HG03039 (cell line): ENCODE results near the gene CTNNBIP1.
A peak's percentile ranks its signal among the peaks of the same experiment; 100 is the strongest.
"Not testable (repeated sequence)": the region's sequence is repeated elsewhere in the genome, so short reads cannot be mapped to it uniquely, and the experiment has no call there.

Experiments used
- ATAC-seq: cut with Tn5 transposase; IDR thresholded peaks from one replicate; pipeline ENCODE4 v1.9.1; 2021; ENCODE audit warnings: mild to moderate bottlenecking, moderate library complexity; ENCODE audit not compliant: unreplicated experiment

Gene CTNNBIP1, protein sequence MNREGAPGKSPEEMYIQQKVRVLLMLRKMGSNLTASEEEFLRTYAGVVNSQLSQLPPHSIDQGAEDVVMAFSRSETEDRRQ

DNA sequence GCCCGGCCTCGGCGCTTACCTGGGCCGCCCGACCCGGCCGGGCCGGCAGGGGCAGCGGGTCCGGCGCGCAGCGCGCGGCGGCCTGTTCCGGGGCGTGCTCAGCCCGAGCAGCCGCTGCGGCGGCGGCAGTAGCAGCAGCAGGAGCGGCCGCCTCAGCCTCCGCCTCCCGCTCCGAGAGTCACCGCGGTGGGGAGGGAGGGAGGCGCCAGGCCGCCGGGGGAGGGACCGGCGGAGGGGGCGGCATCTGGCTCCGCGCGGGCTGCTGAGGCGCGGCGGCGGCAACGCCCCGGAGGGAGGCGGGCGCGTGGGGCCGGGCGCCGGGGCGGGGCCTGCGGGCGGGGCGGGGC lies at the start of gene CTNNBIP1:
TSS of gene CTNNBIP1 (minus strand) at position 194 of the 347 bp plus-strand sequence. CDS start 38,205 bp downstream, outside the sequence.
- ATAC-seq, result peak; percentile 69

DNA sequence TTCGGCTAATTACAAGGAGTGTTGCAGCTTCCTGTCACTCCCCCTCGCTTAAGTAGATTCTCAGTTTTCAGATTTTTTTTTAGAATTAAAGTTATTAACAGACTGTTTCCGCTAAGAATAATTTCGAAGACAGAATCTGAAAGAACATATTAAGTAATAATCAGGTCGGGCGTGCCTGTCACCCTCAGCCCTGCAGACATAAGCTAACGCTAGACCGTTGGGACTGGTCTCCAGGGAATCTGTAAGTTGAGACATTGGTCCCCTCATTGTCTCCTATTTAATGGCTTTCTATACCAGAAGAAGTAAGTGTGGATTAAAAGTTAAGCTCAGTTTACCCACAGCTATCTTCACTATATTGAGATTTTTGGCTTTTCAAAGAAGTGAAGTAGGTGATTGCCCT lies 47.7 kb upstream of the CTNNBIP1 start:
- ATAC-seq, result no peak

DNA sequence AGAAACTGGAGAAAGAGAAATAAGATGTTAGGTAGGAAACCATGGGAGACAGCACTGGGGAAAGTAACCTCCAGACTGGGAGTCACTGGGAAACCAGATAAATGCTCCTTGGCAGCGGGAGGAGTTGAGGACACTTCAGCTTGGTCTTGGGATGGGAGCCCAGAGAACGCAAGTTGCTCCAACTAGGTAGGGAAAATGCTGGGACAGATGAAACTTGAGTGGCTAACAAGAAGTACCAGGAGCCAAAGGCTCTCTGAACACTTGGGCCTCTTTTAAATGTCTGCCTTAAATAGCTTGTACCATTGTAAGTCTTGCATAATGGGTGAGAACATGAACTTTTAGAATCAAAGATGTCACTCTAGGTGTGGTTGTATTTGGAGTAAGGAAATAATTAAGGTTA lies 36.2 kb upstream of the CTNNBIP1 start:
- no peak for ATAC-seq

DNA sequence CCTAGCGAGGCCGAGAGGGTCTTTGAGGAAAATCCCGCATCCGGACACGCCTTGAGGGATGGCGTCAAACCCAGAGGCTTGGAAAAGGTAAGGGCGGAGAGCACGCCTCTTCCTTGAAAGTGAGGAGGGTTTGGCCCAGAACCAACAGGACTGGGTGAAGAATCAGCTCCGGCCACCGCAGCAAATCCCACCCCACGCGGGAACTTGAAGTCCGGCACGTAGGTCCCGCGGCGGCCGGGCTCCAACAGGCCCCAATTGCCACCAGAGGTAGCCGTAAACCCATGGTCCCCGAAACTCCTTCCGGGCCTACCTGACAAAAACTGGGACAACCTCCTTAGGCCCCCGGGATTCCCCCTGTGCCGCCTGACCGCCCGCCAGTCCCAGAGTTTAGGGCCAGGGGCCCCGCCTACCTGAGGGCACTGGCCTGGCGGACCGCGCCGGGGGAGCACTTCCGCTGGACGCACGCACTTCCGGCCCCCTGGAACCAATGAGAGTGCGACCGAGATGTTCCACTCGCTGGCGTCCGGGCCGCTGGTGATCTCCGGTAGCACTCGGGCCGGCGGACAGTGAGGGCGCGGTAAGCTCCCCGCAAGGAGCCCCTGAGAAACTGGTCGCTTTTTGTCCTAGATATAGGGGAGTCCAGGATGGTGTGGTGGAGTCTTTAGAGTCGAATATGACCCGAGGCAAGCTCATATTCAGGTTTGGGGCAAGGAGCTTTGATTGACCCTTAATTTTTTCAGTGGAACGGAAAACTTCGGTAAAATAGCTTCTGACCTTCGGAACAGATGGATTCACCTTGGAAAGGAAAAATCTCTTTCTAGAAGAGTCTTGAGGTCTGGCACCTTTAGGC lies 33.1 kb upstream of the CTNNBIP1 start, which contains the start of the genes LZIC and NMNAT1:
TSS of gene LZIC (minus strand) at position 453 of the 850 bp plus-strand sequence. CDS start 6,772 bp downstream, outside the sequence.
TSS of gene NMNAT1 (plus strand) at position 537 of the 850 bp plus-strand sequence. CDS start 28,599 bp downstream, outside the sequence.
- ATAC-seq, result peak; percentile 82

DNA sequence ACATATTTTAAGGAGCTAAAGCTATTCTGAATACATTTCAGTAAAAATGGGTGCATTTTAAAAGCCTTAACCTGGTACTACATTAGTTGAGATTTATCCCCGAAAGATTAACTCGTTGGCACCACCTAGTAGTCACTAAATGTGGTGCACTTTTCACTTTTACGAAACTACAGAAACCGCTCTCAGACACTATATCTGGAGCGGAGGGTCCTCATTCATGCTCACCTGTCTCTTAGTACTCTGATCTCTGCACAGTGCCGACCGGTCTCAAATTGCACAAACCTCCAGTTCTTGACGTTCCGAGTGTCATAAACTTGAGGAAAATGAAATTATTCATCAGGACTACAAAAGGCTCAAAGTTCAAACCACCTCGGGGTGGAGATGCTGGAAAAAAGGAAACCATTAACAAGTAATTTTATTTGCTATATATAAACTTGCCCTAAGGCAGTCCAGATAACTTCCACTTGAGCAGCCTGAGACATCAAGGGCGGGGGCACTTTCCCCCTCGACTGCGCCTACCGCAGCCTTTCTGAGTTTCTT lies 32.4 kb upstream of the CTNNBIP1 start:
- ATAC-seq, result peak; percentile 17

DNA sequence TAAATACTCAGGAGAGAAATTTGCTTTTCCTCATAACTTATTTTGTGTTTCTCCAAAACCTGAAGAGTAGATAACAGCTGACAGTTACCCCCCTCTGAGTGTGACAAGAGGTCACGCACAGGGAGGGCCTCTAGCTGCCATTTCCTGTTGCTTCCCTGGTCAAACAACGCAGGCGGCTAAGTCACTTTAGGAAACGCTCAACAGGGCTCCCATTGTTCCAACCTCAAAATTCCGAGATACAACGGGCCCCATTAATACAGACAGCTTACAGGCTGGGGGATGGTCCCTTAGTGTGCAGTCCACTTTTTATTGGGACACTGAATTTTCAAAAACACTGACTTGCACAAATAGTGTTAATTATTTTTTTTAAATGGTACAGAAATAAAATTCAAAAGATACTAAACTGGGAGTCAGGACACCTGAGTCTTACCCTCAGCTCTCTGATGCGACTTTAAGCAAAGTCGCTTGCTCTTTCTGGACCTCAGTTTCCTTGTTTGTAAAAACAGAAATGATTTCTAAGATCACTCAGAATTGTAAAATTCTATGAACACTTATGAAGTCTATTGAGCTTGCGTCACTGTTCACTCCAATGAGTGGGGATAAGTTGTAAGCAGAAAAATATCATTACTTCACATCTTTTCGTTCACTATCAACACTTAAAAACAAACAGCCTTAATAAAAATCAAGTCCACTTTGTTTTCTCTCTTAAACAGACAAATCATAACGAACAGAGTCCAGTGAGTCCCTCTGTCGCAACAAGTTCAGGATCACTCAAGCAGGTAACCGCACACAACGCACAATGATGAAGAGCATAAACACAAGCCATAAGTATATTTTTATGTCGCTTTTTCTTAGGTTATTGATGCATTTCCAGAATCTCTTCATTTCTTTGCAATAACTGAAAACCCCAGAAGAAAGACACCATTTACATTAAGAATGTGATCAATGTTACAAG lies 19.6 kb upstream of the CTNNBIP1 start:
- no peak for ATAC-seq

DNA sequence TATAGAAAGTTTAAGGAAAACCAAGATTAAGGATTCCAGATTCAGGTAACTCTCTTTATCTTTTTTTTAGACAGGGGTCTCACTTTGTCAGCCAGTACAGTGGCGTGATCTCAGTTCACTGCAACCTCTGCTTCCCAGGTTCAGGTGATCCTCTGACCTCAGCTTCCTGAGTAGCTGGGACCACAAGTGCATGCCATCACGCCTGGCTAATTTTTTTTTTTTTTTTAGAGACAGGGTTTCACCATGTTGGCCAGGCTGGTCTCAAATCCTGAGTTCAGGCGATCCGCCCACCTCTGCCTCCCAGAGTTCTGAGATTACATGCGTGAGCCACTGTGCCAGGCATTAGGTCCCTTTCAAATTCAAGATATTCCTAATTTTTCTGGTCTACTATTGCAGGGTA lies 17.2 kb upstream of the CTNNBIP1 start:
- no peak for ATAC-seq

DNA sequence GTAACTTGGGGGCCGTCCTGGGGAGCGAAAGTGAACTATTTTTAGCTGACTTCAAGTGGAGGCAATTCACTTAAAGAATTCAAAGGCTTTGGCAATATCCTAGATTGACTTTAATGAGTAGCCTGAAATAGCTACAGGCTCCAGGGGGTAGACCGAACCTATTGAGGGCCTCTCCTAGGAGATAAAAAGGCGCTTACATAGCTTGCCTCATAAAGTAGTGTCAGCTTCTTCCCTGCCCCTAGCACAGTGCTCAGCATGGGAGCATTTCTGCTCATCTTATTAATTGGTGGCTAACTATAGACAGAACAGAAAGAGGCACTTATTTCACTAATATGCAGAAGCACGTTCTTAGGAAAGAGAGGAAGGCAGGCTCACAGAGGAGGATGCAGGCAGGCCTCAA lies 12.3 kb upstream of the CTNNBIP1 start:
- no peak for ATAC-seq

DNA sequence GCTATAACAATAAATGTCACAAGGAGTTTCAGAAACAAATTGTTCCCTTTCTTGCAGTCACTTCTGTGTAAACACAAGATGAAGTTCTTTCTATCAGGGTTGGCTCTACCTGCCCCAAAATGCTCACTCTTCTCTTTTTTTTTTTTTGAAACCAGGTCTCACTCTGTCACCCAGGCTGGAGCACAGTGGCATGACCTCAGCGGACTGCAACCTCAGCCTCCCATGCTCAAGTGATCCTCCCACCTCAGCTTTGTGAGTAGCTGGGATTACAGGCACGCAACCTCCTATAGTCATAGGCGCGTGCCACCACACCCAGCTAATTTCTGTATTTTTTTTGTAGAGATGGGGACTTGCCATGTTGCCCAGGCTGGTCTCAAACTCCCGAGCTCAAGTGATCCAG lies 10.5 kb upstream of the CTNNBIP1 start:
- no peak for ATAC-seq

DNA sequence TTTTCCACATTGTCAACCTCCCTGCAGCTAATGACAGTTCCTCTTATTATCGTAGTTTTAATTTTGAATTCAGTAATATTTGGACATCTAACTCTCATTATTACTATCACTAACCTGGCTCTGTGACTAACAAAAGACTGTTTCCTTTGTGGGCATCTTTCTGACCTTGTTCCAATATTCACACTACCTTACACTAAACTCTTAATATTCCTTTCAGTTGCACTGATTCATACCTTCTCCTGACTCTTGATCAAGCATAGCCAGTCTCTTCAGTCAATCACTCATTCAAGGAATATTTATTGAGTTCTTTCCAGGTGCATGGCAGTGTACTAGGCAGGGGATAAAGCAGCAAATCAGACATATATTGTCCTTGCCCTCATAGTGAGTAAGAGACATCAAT lies 7.8 kb upstream of the CTNNBIP1 start:
- no peak for ATAC-seq

DNA sequence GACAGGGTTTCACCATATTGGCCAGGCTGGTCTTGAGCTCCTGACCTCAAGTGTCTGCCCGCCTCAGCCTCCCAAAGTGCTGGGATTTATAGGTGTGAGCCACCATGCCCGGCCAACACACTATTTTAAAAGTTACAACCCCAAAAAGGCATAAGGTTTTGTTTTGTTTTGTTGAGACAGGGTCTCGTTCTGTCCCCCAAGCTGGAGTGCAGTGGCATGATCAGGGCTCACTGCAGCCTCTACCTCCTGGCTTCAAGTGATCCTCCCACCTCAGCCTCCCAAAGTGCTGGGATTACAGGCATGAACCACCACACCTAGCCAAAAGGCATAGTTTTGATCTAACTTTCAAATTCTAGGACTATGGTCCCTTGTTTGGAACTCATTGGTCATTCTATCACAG lies 7.4 kb upstream of the CTNNBIP1 start:
- not testable (repeated sequence) for ATAC-seq

DNA sequence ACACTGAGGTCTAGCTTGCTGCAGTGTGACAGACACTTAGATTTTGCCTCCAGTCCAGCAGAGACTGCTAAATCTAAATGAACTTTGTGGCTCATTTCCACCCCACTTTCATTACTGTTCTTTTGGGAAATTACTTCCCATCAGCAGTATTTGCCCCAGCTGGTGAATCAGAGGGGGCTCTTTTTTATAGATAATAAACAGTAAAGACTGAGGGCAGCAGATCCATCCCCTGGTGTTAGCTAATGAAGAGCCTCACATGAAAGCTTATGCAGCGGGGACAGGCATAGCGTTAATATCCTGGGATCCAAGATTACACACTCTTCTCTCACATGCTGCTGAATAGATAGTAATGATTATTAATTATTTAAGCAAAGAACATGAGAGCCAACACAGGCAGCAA lies 6.4 kb upstream of the CTNNBIP1 start:
- no peak for ATAC-seq

DNA sequence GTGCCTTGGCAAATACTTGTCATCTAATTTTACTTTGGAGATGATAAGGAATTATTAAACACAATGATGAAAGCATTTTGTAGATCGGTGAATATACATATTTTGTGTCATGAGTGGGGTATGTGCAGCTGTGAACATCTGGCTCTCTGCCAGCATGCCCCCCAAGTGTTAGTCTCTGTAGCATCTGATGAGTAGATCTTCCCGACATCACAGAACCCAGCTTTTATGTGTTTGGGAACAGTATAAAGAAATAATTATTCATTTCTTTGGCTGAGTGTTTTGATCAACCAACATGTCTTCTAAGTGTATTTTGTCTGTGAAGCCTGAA lies 4.5 kb upstream of the CTNNBIP1 start:
- no peak for ATAC-seq

DNA sequence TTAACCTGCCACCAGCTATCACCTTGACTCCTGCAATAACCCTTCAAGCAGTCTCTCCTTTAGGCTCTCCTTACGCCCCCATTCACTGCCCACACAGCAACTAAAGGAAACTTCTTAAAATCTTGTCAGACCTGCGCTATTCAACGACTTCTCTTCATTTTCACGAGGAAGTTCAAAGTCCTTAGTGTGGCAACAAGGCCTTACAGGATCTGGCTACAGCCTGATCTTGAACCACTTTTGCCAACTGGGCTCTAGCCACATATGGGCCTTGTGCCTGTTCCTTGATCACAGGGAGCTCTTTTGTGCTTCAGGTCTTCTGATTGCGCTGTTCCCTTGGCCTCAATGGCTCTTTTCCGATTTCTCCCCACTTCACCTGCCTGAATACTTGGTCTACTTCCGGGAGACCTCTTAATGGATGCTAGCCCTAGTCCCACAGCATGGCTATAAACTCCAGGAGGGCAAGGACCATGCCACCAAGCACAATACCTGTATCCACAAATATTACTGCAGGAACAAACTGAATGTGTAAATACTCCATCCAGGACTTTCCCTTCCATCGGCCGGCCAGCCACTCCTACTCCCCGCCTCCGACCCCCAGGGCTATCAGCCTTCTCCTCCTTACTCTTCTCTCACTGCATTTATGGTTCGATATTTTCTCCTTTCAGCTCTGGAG lies 2.3 kb upstream of the CTNNBIP1 start:
- no peak for ATAC-seq

DNA sequence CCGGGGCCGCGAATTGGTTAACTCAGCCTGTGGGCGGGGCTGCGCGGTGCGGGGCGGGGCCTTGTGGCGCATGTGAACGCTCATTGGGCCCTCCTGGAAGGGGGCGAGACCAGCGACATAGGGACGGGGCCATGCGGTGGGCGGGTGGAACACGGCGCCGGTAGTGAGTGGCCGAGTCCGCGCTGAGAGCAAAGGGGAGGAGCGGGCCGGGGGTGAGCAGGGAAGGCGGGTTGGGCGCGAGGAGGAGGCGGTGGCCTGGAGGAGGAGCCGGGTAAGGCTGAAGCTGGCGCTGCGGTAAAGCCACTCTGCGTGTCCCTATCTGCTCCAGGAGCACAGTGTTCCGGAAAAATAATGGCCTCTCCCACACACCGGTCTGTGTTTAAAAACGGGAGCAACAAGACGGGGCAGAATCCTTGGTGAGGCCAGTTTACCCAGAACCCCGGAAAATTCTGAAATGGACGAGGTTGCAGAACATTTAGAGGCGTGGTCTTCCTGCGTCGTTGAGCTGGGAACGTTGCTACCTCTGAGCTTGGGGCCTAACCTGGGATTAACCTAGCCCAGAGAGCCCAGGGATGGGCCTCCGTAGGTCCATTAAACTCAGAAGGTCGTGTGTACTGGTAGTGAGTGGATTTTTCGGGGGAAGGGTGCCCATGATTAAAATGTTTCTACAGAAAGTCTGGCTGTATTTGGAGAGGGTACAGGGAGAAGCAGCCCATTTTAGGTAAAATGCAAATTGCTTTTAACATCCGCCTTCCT lies 532 bp upstream of the CTNNBIP1 start:
- peak; percentile 93 for ATAC-seq

DNA sequence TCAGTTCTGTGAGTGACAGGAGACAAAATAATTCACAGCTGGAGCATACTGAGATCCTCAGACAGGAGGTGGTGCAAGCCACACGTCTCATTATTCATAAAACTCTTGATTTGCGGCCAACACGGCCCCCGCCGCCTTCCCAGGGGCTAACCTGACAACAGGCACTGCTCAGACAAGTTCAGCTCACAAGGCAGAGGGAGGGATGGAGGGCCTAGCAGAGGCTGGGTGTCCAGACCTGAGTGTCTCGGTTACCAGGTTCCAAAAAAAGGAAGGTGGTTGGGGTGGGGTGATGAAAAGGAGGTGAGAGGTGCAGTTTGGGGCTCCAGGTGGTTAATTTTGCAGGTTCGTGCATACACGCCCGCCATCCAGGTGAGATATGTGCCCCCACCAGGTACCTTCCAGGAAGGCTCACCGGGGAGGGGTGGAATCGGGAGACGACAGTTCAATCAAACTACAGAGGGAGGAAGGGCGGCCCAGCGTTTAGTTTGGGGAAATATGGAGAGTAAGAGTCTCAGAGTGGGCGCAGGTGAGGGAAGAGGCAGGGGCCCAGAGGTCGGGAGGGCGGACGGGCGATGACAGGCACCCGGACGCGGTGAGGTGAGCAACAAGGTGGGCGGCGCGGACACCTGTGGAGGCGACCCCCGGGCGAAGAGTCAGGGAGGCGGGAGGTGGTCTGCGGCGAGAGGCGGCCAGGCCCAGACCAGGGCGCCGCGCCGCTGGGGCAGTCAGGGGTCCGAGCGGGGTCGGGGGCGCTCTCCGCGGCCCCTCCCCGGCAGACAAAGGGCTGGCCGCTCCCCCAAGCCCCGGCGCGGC lies 629 bp downstream of the CTNNBIP1 start:
- peak; percentile 11 for ATAC-seq

DNA sequence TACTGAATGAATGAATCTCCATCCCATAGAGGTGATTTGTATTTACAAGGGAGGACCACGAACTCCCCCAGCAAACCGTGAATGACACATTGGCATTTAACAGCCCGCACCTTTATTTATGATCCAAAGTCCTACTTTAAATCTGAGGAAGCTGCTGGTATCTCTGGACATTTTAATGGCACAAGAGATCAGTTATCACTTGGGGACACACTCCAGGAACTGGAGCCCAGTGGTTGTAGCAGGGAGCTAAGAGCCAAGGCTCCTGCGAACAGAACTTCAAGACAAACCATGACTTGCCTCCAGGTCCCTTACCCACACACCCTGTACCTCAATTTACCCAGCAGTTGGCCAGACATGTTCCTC lies 1.2 kb downstream of the CTNNBIP1 start:
- no peak for ATAC-seq

DNA sequence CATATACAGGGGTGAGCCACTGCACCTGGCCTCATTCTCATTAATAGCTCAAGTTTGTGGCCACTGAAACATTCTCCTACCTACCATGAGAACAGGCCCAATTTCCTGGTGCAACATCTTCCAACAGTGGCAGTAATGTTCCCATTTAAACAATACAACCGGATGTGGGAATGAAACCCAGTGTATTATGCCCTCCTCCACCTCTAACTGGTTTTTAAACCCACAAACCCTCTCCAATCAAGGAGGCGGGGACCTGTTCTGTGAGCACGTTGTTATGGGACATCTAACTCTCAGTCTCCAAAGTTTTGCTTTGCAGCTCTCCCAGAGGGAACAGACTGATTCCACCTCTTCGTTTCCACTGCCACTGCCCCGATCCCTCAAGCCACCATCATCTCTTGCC lies 2.6 kb downstream of the CTNNBIP1 start:
- no peak for ATAC-seq

DNA sequence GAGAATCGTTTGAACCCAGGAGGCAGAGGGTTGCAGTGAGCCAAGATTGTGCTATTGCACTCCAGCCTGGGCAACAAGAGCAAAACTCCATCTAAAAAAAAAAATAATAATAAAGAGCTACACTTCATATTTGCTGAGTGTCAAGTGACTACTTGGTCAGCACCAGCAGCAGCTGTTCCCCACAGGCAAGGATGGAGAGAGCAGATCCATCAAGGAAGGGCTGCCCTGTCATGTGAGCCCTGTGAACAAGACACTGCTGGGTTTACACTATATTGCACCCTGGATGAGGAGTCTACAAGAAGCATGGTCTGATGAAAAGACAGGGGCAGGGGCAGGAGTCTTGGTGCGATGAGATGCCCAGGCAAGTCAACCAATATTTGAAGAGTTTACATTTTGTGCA lies 3.6 kb downstream of the CTNNBIP1 start:
- no peak for ATAC-seq
